Retinal pigment epithelial cell (primary cell): ENCODE data around the gene GDF7.

ENCODE experiments used
- DNase-seq: peaks from one replicate; pipeline ENCODE4 v3.0.0-alpha.2; 2010; ENCODE audit warnings: low read depth
- H3K4me3 ChIP-seq: 2 replicates; pipeline ENCODE4 v1.5.1; 2011; ENCODE audit warnings: mild to moderate bottlenecking, low read length, control low read depth, moderate library complexity
- CTCF ChIP-seq: conservative IDR thresholded peaks from 2 replicates; pipeline ENCODE4 v1.5.1; 2011; ENCODE audit warnings: low read depth, low read length, control low read depth, inconsistent platforms

The GDF7 gene

GRCh38 chr2:20629181-20629580 is 37.8 kb upstream of the GDF7 start:
- DNase-seq: no peak
- TF ChIP-seq CTCF: no peak

DNA sequence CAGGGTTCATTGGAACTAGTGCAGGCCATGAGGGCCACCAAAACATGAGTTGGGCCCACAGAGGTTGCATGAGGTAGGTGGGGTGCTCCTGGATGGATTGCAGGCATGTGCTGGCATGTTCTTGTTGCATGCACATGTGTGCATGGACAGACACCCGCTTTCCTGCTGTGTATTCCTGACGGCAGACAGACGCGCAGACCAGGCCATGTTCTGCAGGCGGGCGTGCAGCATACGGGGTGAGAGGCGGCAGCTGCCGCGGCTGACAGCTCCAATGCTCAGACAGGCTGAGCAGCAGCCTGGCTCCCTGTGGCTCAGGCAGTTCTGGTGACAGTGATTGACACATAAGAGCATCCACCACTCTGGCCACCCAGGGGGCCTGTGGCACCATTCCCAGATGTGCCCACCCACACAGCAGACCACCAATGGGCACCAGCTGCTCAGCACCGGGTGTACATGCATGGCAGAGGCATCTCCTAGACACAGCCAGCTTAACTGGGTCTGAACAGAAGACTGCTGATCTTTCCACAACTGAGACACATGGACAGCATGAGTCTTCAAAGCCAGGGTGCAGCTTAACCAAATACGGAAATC is 37.3 kb upstream of the GDF7 start:
- H3K4me3 ChIP-seq: no peak overlapping the region
- no peak for TF ChIP-seq CTCF
- DNase-seq: no peak

More at GRCh38 chr2:20629181-20629580, 37.8 kb upstream of the GDF7 start:
- H3K4me3 ChIP-seq: no peak overlapping the region

- no peak for TF ChIP-seq CTCF
- no peak for DNase-seq
- H3K4me3 ChIP-seq: no peak overlapping the region
These were observed 36.0 kb upstream of the GDF7 start for GRCh38 chr2:20630967-20631366.

DNA sequence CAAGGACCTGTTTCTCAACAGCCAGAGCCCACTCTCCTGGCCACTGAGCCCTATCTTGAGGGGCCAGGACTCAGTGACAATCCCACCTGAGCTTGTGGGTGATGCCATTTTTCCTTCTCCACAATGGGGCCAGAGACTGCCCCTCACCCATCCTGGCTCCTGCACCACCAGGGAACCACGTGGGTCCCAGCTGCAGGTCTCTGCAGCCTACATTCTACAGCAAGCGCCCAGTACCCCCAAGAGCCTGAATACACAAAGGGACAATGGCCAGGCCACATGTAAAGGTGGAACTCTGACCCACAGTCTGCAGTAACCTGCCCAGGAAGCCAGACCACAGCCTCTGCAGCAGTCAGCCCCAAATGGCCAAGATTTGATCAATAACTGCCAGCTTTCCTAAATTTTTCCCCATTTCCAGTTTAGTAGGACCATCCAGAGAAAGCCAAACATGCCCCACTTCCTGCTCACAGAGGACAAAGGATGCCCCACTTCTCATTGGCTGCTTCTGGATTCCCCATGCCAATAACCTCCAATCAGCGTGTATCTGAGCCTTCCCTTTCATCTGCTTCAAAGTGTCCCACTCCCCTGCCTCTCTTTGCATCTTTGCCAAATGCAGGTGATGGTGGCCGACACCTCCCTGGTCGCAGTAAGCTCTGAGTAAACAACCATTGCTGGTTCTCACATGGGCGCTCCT is 35.2 kb upstream of the GDF7 start:
- TF ChIP-seq CTCF: no peak
- no peak for DNase-seq
- no peak overlapping the region for H3K4me3 ChIP-seq

DNA sequence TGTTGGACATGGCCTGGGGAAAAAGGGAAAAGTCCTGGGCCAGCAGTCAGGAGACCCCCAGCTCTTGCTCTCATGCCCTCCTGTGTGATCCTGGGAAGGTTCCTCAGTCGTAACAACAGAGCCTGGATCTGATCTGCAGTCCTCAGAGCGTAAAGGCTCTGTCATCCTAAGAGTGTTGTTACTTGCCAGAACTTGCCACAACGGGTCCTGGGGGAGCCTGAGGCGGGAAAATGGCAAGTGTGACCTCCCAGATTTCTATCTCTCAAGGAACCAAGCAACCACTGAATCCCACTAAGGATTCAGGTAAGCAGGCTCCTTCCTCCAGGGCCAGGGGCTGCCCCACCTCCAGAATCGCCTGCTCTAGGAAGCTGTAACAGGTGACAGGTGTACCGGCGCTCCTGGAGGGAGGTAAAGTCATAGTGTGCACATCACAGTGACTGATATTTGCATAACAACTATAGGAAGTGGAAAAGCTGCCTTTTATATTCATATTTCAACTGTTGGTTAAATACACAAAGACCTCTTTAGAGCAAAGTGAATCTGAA is 34.4 kb upstream of the GDF7 start:
- no peak overlapping the region for H3K4me3 ChIP-seq
- no peak for TF ChIP-seq CTCF
- DNase-seq: no peak

DNA sequence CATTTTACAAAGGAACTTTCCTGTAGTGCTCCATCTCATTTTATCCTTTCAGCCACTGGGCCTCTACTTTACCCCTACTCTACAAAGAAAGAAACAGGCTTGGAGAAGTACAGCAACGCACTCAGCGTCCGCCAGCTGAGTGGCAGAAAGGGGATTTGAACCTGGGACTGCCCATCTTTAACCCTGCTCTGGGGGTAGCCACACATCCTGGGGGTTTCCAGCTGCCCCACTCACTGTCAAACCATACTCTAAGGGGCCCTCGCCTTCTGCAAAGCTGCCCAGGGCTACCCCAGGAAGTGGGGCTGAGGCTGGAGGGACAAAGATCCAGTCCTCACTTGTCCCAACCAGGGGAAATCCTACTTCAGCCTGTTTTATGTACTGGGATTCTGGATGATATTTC is 33.9 kb upstream of the GDF7 start:
- DNase-seq: no peak
- no peak for TF ChIP-seq CTCF
- no peak overlapping the region for H3K4me3 ChIP-seq

- TF ChIP-seq CTCF: peak; percentile 3
- H3K4me3 ChIP-seq: no peak overlapping the region
- no peak for DNase-seq
These were observed 33.0 kb upstream of the GDF7 start for GRCh38 chr2:20633794-20634506.
